Common myeloid progenitor, CD34-positive (primary cell): Measurements from ENCODE around the gene CTNNA2.

Experiments
- CTCF ChIA-PET: fragments of 350-600 bp; sonication (Branson Sonifier 250); formaldehyde crosslinking; loops from one replicate; lab custom pipeline; 2021; ENCODE audit warnings: antibody characterized with exemption; lab: Charles Lee
- POLR2A ChIA-PET: fragments of 350-600 bp; sonication (Branson Sonifier 250); formaldehyde crosslinking; loops from one replicate; lab custom pipeline; 2021; ENCODE audit warnings: antibody characterized with exemption; lab: Charles Lee
- DNase-seq, 3 donors: peaks; one replicate each; pipeline versions ENCODE4 v3.0.0 to v3.0.0-alpha.2; 2013
- H3K27ac ChIP-seq, 2 experiments: 1 replicate in 1 of 2; 2 replicates in 1 of 2; pipeline ENCODE4 v1.7.0; 2013; ENCODE audit warnings: inconsistent platforms in 2 of 2, low read length in 2 of 2, mild to moderate bottlenecking in 2 of 2, low read depth in 1 of 2, moderate library complexity in 1 of 2; ENCODE audit not compliant: severe bottlenecking in 2 of 2, insufficient read depth in 1 of 2, poor library complexity in 1 of 2
- H3K27me3 ChIP-seq, 5 experiments: replicated peaks in 2 of 5; 1 replicate in 3 of 5; 2 replicates in 2 of 5; pipeline versions ENCODE4 v1.6.1 to v1.7.0; 2013; ENCODE audit warnings: low read length in 4 of 5, mild to moderate bottlenecking in 2 of 5, moderate library complexity in 2 of 5, inconsistent platforms in 1 of 5; ENCODE audit not compliant: insufficient read depth in 5 of 5, control insufficient read depth in 4 of 5
- H3K36me3 ChIP-seq, 4 experiments: 1 replicate in 2 of 4; 2 replicates in 2 of 4; pipeline versions ENCODE4 v1.6.1 to v1.7.0; 2013; ENCODE audit warnings: low read length in 3 of 4, control low read depth in 1 of 4, mild to moderate bottlenecking in 1 of 4; ENCODE audit not compliant: control insufficient read depth in 4 of 4, insufficient read depth in 4 of 4
- H3K4me1 ChIP-seq, 4 experiments: 1 replicate in 3 of 4; 2 replicates in 1 of 4; pipeline versions ENCODE4 v1.6.1 to v1.7.1; 2013; ENCODE audit warnings: low read length in 3 of 4, mild to moderate bottlenecking in 3 of 4, control low read depth in 1 of 4, inconsistent platforms in 1 of 4, moderate library complexity in 1 of 4; ENCODE audit not compliant: control insufficient read depth in 4 of 4, insufficient read depth in 4 of 4; ENCODE audit errors: control extremely low read depth in 1 of 4
- H3K4me3 ChIP-seq, 7 experiments: 1 replicate in 4 of 7; 2 replicates in 3 of 7; pipeline versions ENCODE4 v1.5.1 to v1.7.0; 2013; ENCODE audit warnings: mild to moderate bottlenecking in 7 of 7, low read length in 6 of 7, moderate library complexity in 6 of 7, inconsistent platforms in 2 of 7, low read depth in 2 of 7, control low read depth in 1 of 7; ENCODE audit not compliant: insufficient read depth in 4 of 7, control insufficient read depth in 1 of 7; ENCODE audit errors: extremely low read depth in 1 of 7
- H3K9me3 ChIP-seq, 5 experiments: 1 replicate in 4 of 5; 2 replicates in 1 of 5; pipeline versions ENCODE4 v1.6.1 to v1.7.1; 2013; ENCODE audit warnings: low read length in 4 of 5, mild to moderate bottlenecking in 2 of 5, inconsistent platforms in 1 of 5, low read depth in 1 of 5, moderate library complexity in 1 of 5; ENCODE audit not compliant: control insufficient read depth in 4 of 5, insufficient read depth in 2 of 5; ENCODE audit errors: control extremely low read depth in 1 of 5
- WGBS: methylation state at CpG from one replicate; pipeline ENCODE4 v1.1.5; 2013; ENCODE audit not compliant: insufficient coverage; 5-methylcytosine and 5-hydroxymethylcytosine counted together

Gene CTNNA2

GRCh38 chr2:79580175-79580574 lies 67.3 kb downstream of the CTNNA2 start:
- 95% methylated on average over 5 of the region's 6 CpGs for WGBS
- CTCF ChIA-PET, result no interaction called here

GRCh38 chr2:79585701-79586433 lies 73.0 kb downstream of the CTNNA2 start:
- ChIA-PET POLR2A (interaction anchor here (0.6 kb wide), 1 partner anchor 336 kb away, joined by 3 read pairs; no protein-coding TSS in a partner anchor), CTCF (no interaction called here)
- Histone ChIP-seq H3K27me3 (no peaks in the 10 kb centered on the region), H3K4me3 (no peak overlapping the region), H3K4me1 (peaks cover 0 to 9% (median 0%) of the 10 kb centered on the region in 4 experiments), H3K27ac (no peak overlapping the region), H3K9me3 (peaks cover 0 to 2% (median 0%) of the 10 kb centered on the region in 5 experiments), H3K36me3 (no peaks in the 10 kb centered on the region)
- 52% methylated on average over 8 of the region's 11 CpGs for WGBS
- DNase-seq, result no peak

More at GRCh38 chr2:79580175-79580574, 67.3 kb downstream of the CTNNA2 start:
- H3K4me3 ChIP-seq, result no peak overlapping the region
- no peak for DNase-seq
- POLR2A ChIA-PET, result no interaction called here
- H3K9me3 ChIP-seq, result no peaks in the 10 kb centered on the region
- H3K4me1 ChIP-seq, result no peaks in the 10 kb centered on the region
- H3K36me3 ChIP-seq, result no peaks in the 10 kb centered on the region
- H3K27me3 ChIP-seq, result no peaks in the 10 kb centered on the region
- H3K27ac ChIP-seq, result no peak overlapping the region

DNA sequence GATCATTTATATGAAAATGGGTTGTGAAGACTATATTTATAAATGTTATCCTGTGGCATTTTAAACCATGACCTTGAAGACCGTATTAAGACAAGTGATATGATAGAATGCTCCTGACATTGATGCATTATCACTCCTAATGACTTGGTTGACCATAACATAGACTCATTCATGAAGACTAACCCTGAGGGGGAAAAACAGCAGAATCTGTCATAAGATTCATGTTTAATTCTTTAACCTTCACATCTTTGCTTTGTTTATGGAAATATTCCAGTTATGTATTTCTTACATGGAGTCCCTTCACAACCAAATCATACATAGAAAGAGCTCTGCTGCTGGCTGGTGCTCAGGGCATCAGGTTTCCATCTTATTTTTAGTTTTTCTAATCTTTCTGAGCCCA lies 78.4 kb downstream of the CTNNA2 start:
- H3K4me3 ChIP-seq, result no peak overlapping the region
- DNase-seq, result no peak
- no peaks in the 10 kb centered on the region for H3K27me3 ChIP-seq
- POLR2A ChIA-PET, result interaction anchor here (0.7 kb wide), 1 partner anchor 190 kb away, joined by 5 read pairs; no protein-coding TSS in a partner anchor
- no peaks in the 10 kb centered on the region for H3K36me3 ChIP-seq
- WGBS, result no CpG with 5 or more reads among the region's 1 CpG
- no peak overlapping the region for H3K27ac ChIP-seq
- CTCF ChIA-PET, result interaction anchor here (0.6 kb wide), 1 partner anchor 38 kb away, joined by 3 read pairs; no protein-coding TSS in a partner anchor
- peaks cover 0 to 4% (median 0%) of the 10 kb centered on the region in 4 experiments for H3K4me1 ChIP-seq
- peaks cover 0 to 2% (median 0%) of the 10 kb centered on the region in 5 experiments for H3K9me3 ChIP-seq

DNA sequence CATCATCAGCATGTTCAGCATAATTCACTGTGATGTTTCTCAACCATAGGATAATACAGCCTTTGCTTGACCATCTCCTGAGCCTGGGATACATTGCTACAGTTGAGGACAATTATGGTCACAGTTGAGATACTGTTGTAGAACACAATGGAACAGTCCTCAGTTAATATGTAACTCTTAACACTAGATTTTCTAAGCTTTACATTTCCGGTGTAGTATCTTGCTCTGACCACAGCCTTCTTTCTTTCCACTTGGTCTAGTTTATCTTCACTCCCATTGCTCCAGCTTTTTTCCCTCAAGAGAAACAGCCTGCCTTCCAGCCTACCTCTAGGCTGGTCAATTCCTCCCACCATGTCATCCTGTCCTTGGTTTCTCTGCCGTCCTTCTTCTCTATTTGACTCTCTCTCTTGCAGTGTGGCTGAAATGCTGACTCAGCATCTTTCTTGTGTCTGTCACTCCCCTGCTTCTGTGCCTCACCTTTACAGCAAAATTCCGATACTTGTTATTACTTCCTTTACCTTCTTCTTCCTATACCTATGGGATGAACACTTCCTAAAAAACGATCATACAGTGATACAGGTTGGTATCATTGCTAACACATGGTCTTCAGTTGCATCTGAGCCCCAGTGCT lies 80.5 kb downstream of the CTNNA2 start:
- no peaks in the 10 kb centered on the region for H3K4me1 ChIP-seq
- CTCF ChIA-PET, result no interaction called here
- H3K9me3 ChIP-seq, result no peaks in the 10 kb centered on the region
- DNase-seq, result no peak
- POLR2A ChIA-PET, result no interaction called here
- H3K36me3 ChIP-seq, result no peaks in the 10 kb centered on the region
- WGBS, result 80% methylated on average over 3 of the region's 4 CpGs
- no peak overlapping the region for H3K4me3 ChIP-seq
- H3K27me3 ChIP-seq, result no peaks in the 10 kb centered on the region
- no peak overlapping the region for H3K27ac ChIP-seq

DNA sequence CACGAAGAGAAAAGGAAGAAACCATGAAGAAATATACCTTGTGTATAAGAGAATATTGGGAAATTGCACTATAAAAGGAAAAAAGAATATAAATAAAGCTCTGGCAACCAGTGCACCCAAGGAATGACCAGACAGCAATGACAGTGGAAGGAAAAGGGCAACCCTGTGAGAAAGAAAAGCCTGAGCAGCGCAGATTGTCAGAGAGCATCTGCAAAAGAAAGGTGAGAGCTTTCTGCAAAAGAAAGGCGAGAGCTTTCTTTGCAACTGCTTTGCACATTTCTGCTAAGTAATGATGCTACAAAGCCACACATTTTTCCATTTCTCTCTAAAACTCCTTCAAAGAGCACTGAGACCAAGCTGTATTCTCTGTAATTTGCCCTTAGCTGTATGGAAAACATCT lies 83.6 kb downstream of the CTNNA2 start:
- no peaks in the 10 kb centered on the region for H3K4me1 ChIP-seq
- H3K4me3 ChIP-seq, result no peak overlapping the region
- POLR2A ChIA-PET, result no interaction called here
- no peaks in the 10 kb centered on the region for H3K9me3 ChIP-seq
- no peak overlapping the region for H3K27ac ChIP-seq
- CTCF ChIA-PET, result interaction anchor here (1.4 kb wide), 1 partner anchor 71 kb away, joined by 3 read pairs; no protein-coding TSS in a partner anchor
- 86% methylated on average over 1 of the region's 3 CpGs for WGBS
- no peaks in the 10 kb centered on the region for H3K36me3 ChIP-seq
- H3K27me3 ChIP-seq, result no peaks in the 10 kb centered on the region
- no peak for DNase-seq

DNA sequence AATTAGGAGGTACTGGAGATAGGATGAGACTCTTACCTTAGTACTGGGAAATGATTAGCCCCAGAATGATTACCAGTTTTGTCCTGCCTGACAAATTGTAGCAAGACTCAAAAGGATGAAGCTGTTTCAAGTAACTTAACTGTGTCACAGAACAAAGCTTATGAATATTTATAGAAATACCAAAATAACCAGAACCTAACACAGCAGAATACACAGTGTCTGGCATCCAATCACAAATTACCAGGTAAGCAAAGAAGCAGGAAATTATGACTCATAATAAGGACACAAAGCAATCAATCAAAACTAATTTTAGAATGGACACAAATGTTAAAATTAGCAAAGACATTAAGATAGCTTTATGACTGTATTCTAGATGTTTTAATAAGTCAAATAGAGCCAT lies 91.9 kb downstream of the CTNNA2 start:
- no peak for DNase-seq
- POLR2A ChIA-PET, result no interaction called here
- no peak overlapping the region for H3K27ac ChIP-seq
- H3K9me3 ChIP-seq, result no peaks in the 10 kb centered on the region
- no peaks in the 10 kb centered on the region for H3K4me1 ChIP-seq
- no peaks in the 10 kb centered on the region for H3K36me3 ChIP-seq
- CTCF ChIA-PET, result no interaction called here
- H3K4me3 ChIP-seq, result no peak overlapping the region
- no peaks in the 10 kb centered on the region for H3K27me3 ChIP-seq

- WGBS, result 50% methylated on average over 3 of the region's 9 CpGs
- Histone ChIP-seq H3K4me1 (no peaks in the 10 kb centered on the region), H3K4me3 (no peak overlapping the region), H3K36me3 (no peaks in the 10 kb centered on the region), H3K9me3 (no peaks in the 10 kb centered on the region), H3K27ac (no peak overlapping the region), H3K27me3 (no peaks in the 10 kb centered on the region)
- DNase-seq, result no peak
- ChIA-PET CTCF (no interaction called here), POLR2A (no interaction called here)
Observed at GRCh38 chr2:79611448-79612016, 98.7 kb downstream of the CTNNA2 start.
